B cell (primary cell): ENCODE results near the gene APOOL.

Experiments
- CTCF ChIP-seq: fragments of 200-600 bp; IDR thresholded peaks from one replicate; pipeline ENCODE4 v1.8.0; 2022; ENCODE audit warnings: antibody characterized with exemption, mild to moderate bottlenecking
- EZH2 ChIP-seq: IDR thresholded peaks from 2 replicates; pipeline ENCODE4 v1.6.1; 2012; ENCODE audit warnings: borderline replicate concordance, low read depth, mild to moderate bottlenecking, moderate library complexity, low read length; ENCODE audit not compliant: insufficient read depth, poor library complexity, severe bottlenecking

GRCh38 chrX:85001344-85001743 lies 2.3 kb upstream of the APOOL start:
- TF ChIP-seq CTCF, result no peak
- TF ChIP-seq EZH2, result no peak
